HCT116 (cell line): ENCODE results near the gene PEAK1. TPM values are rescaled to one million over a fixed set of nuclear protein-coding genes. Genes with fewer than 3 reads are reported as not detected.

ENCODE experiments used
- ATAC-seq: fragments of 200-7000 bp; cut with Tn5 transposase; 2 replicates; pipeline ENCODE4 v1.9.1; 2020; ENCODE audit warnings: mild to moderate bottlenecking, moderate library complexity
- BruUV-seq: library from RNA; stranded (reverse); fragments of 400-500 nt; replicated peaks from 2 replicates; lab custom pipeline; 2021; lab: Mats Ljungman, UMichigan
- CTCF ChIA-PET: fragments of 300-600 bp; sonication (Branson Sonifier 250); formaldehyde crosslinking; loops from one replicate; lab custom pipeline; 2021; ENCODE audit warnings: antibody characterized with exemption; lab: Charles Lee
- POLR2A ChIA-PET: fragments of 300-600, 350-600 bp; sonication (Branson Sonifier 250); formaldehyde crosslinking; loops from one replicate; lab custom pipeline; 2021; ENCODE audit warnings: antibody characterized with exemption; lab: Charles Lee
- RAD21 ChIA-PET, 2 experiments: fragments of 300-600 bp; sonication (Branson Sonifier 250); formaldehyde crosslinking; loops; one replicate each; lab custom pipeline; 2023; ENCODE audit warnings: low total read pairs in 2 of 2; ENCODE audit not compliant: uncharacterized antibody in 2 of 2, unreplicated experiment in 2 of 2, low non-redundant PET in 1 of 2; lab: Charles Lee
- DNase-seq: peaks from one replicate; pipeline ENCODE4 v3.0.0-alpha.2; 2010; ENCODE audit warnings: low read depth, low spot score
- H2AFZ ChIP-seq: fragments of 200-600 bp; shearing (Covaris generic), sonication (generic); 2 replicates; pipeline ENCODE4 v1.6.1; 2017; ENCODE audit warnings: low read depth, mixed run types, mixed read lengths, antibody characterized with exemption, low read length; ENCODE audit not compliant: poor library complexity, severe bottlenecking
- H3K27ac ChIP-seq: 2 replicates; pipeline ENCODE4 v1.5.1; 2012; ENCODE audit warnings: low read depth, low read length
- H3K27me3 ChIP-seq: fragments of 200-600 bp; sonication (generic); 2 replicates; pipeline ENCODE4 v1.6.1; 2016; ENCODE audit warnings: mixed run types, low read length, mixed read lengths; ENCODE audit not compliant: insufficient read depth
- H3K36me3 ChIP-seq, 2 experiments: fragments of 200-500 bp in 1 of 2; fragments of 200-600 bp in 1 of 2; sonication (Bioruptor generic) in 1 of 2; sonication (generic) in 1 of 2; 2 replicates each; pipeline versions ENCODE4 v1.5.1 to v1.6.1; 2014 to 2016; ENCODE audit warnings: low read length in 2 of 2, inconsistent platforms in 1 of 2, mixed read lengths in 1 of 2, mixed run types in 1 of 2; ENCODE audit not compliant: insufficient read depth in 2 of 2, control insufficient read depth in 1 of 2
- H3K4me1 ChIP-seq, 2 experiments: fragments of 200-600 bp in 1 of 2; sonication (generic) in 1 of 2; 2 replicates each; pipeline versions ENCODE4 v1.5.1 to v1.6.1; 2012 to 2017; ENCODE audit warnings: low read length in 2 of 2, inconsistent platforms in 1 of 2, mild to moderate bottlenecking in 1 of 2, mixed read lengths in 1 of 2, mixed run types in 1 of 2, moderate library complexity in 1 of 2; ENCODE audit not compliant: insufficient read depth in 2 of 2, control insufficient read depth in 1 of 2
- H3K4me2 ChIP-seq: fragments of 200-600 bp; sonication (generic); 2 replicates; pipeline ENCODE4 v1.6.1; 2017; ENCODE audit warnings: mixed run types, low read length, mixed read lengths
- H3K4me3 ChIP-seq, 2 experiments: fragments of 200-600 bp in 1 of 2; sonication (generic) in 1 of 2; replicated peaks in 1 of 2; 2 replicates each; pipeline ENCODE4 v1.5.1; 2011 to 2016; ENCODE audit warnings: low read length in 2 of 2, control low read depth in 1 of 2, low read depth in 1 of 2, mild to moderate bottlenecking in 1 of 2, mixed read lengths in 1 of 2, mixed run types in 1 of 2
- H3K79me2 ChIP-seq: fragments of 200-600 bp; sonication (generic); 2 replicates; pipeline ENCODE4 v1.6.1; 2017; ENCODE audit warnings: mild to moderate bottlenecking, mixed run types, low read length, moderate library complexity, mixed read lengths; ENCODE audit not compliant: insufficient read depth
- H3K9ac ChIP-seq: fragments of 200-600 bp; sonication (generic); 2 replicates; pipeline ENCODE4 v1.6.1; 2016; ENCODE audit warnings: low read length, mixed read lengths
- H3K9me2 ChIP-seq: fragments of 200-600 bp; sonication (generic), shearing (Covaris generic); 2 replicates; pipeline ENCODE4 v1.6.1; 2017; ENCODE audit warnings: mixed run types, mild to moderate bottlenecking, moderate library complexity; ENCODE audit not compliant: insufficient read depth
- H3K9me3 ChIP-seq, 2 experiments: fragments of 200-500 bp in 1 of 2; fragments of 200-600 bp in 1 of 2; sonication (Bioruptor generic) in 1 of 2; sonication (generic) in 1 of 2; 2 replicates each; pipeline ENCODE4 v1.6.1; 2014 to 2017; ENCODE audit warnings: low read length in 2 of 2, mixed read lengths in 2 of 2, inconsistent platforms in 1 of 2, low read depth in 1 of 2, mild to moderate bottlenecking in 1 of 2, mixed run types in 1 of 2, moderate library complexity in 1 of 2; ENCODE audit not compliant: control insufficient read depth in 1 of 2, insufficient read depth in 1 of 2
- H4K20me1 ChIP-seq: fragments of 200-600 bp; sonication (generic), shearing (Covaris generic); 2 replicates; pipeline ENCODE4 v1.6.1; 2017; ENCODE audit warnings: mixed run types, mild to moderate bottlenecking, moderate library complexity; ENCODE audit not compliant: insufficient read depth
- EGR1 ChIP-seq: IDR thresholded peaks from 2 replicates; pipeline ENCODE4 v1.6.1; 2012; ENCODE audit warnings: low read depth
- EZH2 ChIP-seq: fragments of 200-600 bp; sonication (generic); IDR thresholded peaks from 2 replicates; pipeline ENCODE4 v1.6.1; 2017; ENCODE audit warnings: antibody characterized with exemption, mixed run types
- POLR2A ChIP-seq: IDR thresholded peaks from 2 replicates; pipeline ENCODE4 v1.7.0; 2011; ENCODE audit warnings: borderline replicate concordance; ENCODE audit not compliant: insufficient read depth, insufficient read length; ENCODE audit errors: extremely low read depth
- SIN3A ChIP-seq: IDR thresholded peaks from 2 replicates; pipeline ENCODE4 v1.6.1; 2012; ENCODE audit warnings: low read depth
- TCF7L2 ChIP-seq: IDR thresholded peaks from 2 replicates; pipeline ENCODE4 v1.7.0; 2011; ENCODE audit warnings: borderline replicate concordance, inconsistent platforms; ENCODE audit not compliant: insufficient read depth, insufficient read length; ENCODE audit errors: extremely low read depth
- YY1 ChIP-seq: IDR thresholded peaks from 2 replicates; pipeline ENCODE4 v1.6.1; 2011; ENCODE audit warnings: low read length, low read depth, moderate library complexity, mild to moderate bottlenecking; ENCODE audit not compliant: insufficient replicate concordance; ENCODE audit errors: extremely low read depth
- intact Hi-C: fragments of 100-400 bp; cut with micrococcal nuclease; formaldehyde crosslinking; loops from 2 replicates; pipeline ENCODE4 v1.10.0; 2022
- total RNA-seq: library from RNA; stranded (reverse); gene quantifications from one replicate; pipeline ENCODE4 v1.2.1, GENCODE V29; 2021; ENCODE audit not compliant: unreplicated experiment
- TF ChIP-seq, protein P1 (sequence below): IDR thresholded peaks from 2 replicates; pipeline ENCODE4 v1.6.1; 2012
- TF ChIP-seq, protein P2 (sequence below): IDR thresholded peaks from 2 replicates; pipeline ENCODE4 v1.6.1; 2011; ENCODE audit warnings: mild to moderate bottlenecking, low read length, moderate library complexity; ENCODE audit not compliant: insufficient replicate concordance; ENCODE audit errors: extremely low read depth

Gene PEAK1
- total RNA-seq, 1 experiment from 2014 or later: 23.4 TPM

DNA sequence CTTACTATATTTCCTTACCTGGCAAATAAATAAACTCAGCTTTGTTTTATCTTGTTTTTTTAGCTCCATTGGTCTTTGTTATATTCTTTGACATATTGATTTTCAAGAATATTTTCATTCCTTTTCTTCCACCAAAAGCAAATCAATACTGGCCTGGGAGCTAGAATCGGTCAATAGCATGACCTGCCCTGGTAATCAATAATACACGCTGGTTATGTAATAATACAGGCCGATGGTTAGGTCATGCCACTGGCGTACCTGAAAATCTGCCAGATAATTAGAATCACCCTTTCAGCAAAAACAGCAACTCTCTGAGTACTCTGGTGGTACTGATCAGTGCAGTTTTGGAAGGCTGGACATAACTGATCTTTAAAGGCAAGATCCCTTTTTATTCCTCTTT, 39.9 kb downstream of the PEAK1 start:
- intact Hi-C loops: no loop called here
- CTCF ChIA-PET: no interaction called here
- H2AFZ ChIP-seq: no peak overlapping the region
- no peak overlapping the region for H3K9ac ChIP-seq
- no peaks in the 10 kb centered on the region; the same call in 1 of the 2 replicates for H3K79me2 ChIP-seq
- no peaks in the 10 kb centered on the region for H3K9me3 ChIP-seq
- RAD21 ChIA-PET: no interaction called here
- no peaks in the 10 kb centered on the region for H3K27me3 ChIP-seq
- no peaks in the 10 kb centered on the region for H3K4me1 ChIP-seq
- H3K36me3 ChIP-seq: no peaks in the 10 kb centered on the region
- H4K20me1 ChIP-seq: no peaks in the 10 kb centered on the region
- no peak for DNase-seq
- no peak overlapping the region for H3K27ac ChIP-seq
- no TSS peak for BruUV-seq
- no peak overlapping the region for H3K4me2 ChIP-seq
- TF ChIP-seq SIN3A (no peak), POLR2A (no peak)
- TF ChIP-seq, all 23 proteins: peak for 0
- H3K4me3 ChIP-seq: no peak overlapping the region
- POLR2A ChIA-PET: no interaction called here
- no peaks in the 10 kb centered on the region for H3K9me2 ChIP-seq
- ATAC-seq: no peak

DNA sequence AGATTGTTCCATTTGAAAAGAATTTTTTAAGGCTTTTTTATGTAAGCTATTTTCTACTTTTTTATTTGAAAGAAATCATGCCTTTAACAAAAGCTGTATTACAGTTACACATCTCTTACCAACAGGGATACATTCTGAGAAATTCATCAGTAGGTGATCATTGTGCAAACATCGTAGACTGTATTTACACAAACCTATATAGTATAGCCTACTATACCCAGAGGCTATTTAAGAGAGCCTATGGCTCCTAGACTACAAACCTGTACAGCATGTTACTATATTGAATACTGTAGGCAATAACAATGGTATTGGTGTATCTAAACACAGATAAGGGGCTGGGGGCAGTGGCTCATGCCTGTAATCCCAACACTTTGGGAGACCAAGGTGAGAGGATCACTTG, 43.1 kb downstream of the PEAK1 start:
- Histone ChIP-seq H3K4me2 (no peak overlapping the region), H3K79me2 (no peaks in the 10 kb centered on the region; the same call in 1 of the 2 replicates), H3K27me3 (no peaks in the 10 kb centered on the region), H3K36me3 (no peaks in the 10 kb centered on the region), H3K9me2 (no peaks in the 10 kb centered on the region), H3K9me3 (no peaks in the 10 kb centered on the region), H3K9ac (no peak overlapping the region), H3K4me3 (no peak overlapping the region), H3K4me1 (no peaks in the 10 kb centered on the region), H2AFZ (no peak overlapping the region), H3K27ac (no peak overlapping the region), H4K20me1 (no peaks in the 10 kb centered on the region)
- ATAC-seq (no peak), DNase-seq (no peak)
- intact Hi-C loops: no loop called here
- no TSS peak for BruUV-seq
- RAD21 ChIA-PET: no interaction called here
- CTCF ChIA-PET: no interaction called here
- no peak for TF ChIP-seq POLR2A
- POLR2A ChIA-PET: no interaction called here

DNA sequence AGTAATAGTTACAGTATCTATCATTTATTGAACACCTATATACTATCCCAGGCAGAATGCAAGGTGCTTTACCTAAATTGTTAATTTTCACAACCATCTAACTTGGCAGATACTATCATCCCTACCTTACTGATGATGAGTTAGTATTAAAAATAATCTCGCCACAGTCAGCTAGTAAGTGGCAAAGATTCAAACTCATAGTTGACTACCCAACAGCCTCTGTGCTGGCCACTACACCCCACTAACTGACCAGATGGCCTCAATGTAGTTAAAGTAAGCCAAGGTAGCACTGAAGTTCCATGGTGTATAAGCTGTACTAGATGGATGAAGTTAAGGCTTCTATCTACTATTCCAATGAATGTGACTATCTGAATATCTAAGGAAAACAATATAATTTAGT, 44.8 kb downstream of the PEAK1 start:
- Histone ChIP-seq H3K36me3 (no peaks in the 10 kb centered on the region), H2AFZ (no peak overlapping the region), H3K79me2 (no peaks in the 10 kb centered on the region; the same call in 1 of the 2 replicates), H4K20me1 (no peaks in the 10 kb centered on the region), H3K4me1 (no peaks in the 10 kb centered on the region), H3K9ac (no peak overlapping the region), H3K9me2 (no peaks in the 10 kb centered on the region), H3K27ac (no peak overlapping the region), H3K4me3 (no peak overlapping the region), H3K4me2 (no peak overlapping the region), H3K27me3 (no peaks in the 10 kb centered on the region), H3K9me3 (no peaks in the 10 kb centered on the region)
- ChIA-PET POLR2A (no interaction called here), RAD21 (no interaction called here), CTCF (no interaction called here)
- intact Hi-C loops: no loop called here
- DNase-seq (no peak), ATAC-seq (no peak)
- no TSS peak for BruUV-seq
- TF ChIP-seq YY1 (no peak), TCF7L2 (no peak), EGR1 (no peak), EZH2 (no peak)
- TF ChIP-seq, protein P1, sequence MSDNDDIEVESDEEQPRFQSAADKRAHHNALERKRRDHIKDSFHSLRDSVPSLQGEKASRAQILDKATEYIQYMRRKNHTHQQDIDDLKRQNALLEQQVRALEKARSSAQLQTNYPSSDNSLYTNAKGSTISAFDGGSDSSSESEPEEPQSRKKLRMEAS: no peak
- TF ChIP-seq, protein P2, sequence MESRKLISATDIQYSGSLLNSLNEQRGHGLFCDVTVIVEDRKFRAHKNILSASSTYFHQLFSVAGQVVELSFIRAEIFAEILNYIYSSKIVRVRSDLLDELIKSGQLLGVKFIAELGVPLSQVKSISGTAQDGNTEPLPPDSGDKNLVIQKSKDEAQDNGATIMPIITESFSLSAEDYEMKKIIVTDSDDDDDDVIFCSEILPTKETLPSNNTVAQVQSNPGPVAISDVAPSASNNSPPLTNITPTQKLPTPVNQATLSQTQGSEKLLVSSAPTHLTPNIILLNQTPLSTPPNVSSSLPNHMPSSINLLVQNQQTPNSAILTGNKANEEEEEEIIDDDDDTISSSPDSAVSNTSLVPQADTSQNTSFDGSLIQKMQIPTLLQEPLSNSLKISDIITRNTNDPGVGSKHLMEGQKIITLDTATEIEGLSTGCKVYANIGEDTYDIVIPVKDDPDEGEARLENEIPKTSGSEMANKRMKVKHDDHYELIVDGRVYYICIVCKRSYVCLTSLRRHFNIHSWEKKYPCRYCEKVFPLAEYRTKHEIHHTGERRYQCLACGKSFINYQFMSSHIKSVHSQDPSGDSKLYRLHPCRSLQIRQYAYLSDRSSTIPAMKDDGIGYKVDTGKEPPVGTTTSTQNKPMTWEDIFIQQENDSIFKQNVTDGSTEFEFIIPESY: no peak
